Panc1 (cell line): ENCODE data around the gene SLC43A2.

Source experiments
- POLR2AphosphoS5 ChIP-seq: IDR thresholded peaks from 2 replicates; pipeline ENCODE4 v1.6.1; 2012; ENCODE audit warnings: mild to moderate bottlenecking, low read depth, low read length, moderate library complexity
- TF ChIP-seq, protein P1 (sequence below): fragments of 450-650 bp; IDR thresholded peaks from 2 replicates; pipeline ENCODE4 v1.5.1; 2017; ENCODE audit warnings: mild to moderate bottlenecking
- TF ChIP-seq, protein P2 (sequence below), 2 experiments: IDR thresholded peaks; 2 replicates each; pipeline ENCODE4 v1.6.1; 2011 to 2012; ENCODE audit warnings: low read depth in 2 of 2, control low read depth in 1 of 2, low read length in 1 of 2, mild to moderate bottlenecking in 1 of 2, moderate library complexity in 1 of 2; ENCODE audit not compliant: insufficient read depth in 1 of 2

DNA sequence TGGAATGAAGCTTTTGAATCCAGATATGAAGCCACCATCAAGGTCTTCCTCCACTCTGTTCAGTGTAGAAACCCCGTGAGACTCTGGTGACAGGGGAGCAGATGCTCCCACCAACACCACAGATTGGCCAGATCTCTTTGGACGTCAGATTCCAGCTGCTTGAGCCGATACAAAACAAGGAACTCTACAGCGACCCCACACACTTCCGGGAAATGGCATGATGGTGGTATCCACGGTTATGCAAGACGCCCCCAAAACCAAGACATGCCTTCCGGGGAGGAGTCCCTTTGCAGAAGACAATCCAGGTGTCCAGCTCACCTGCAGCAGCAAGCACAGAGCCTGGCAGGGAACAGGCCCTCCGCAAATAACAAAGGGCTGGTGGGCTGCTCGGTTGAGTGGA, 46.3 kb downstream of the SLC43A2 start:
- TF ChIP-seq, protein P1, sequence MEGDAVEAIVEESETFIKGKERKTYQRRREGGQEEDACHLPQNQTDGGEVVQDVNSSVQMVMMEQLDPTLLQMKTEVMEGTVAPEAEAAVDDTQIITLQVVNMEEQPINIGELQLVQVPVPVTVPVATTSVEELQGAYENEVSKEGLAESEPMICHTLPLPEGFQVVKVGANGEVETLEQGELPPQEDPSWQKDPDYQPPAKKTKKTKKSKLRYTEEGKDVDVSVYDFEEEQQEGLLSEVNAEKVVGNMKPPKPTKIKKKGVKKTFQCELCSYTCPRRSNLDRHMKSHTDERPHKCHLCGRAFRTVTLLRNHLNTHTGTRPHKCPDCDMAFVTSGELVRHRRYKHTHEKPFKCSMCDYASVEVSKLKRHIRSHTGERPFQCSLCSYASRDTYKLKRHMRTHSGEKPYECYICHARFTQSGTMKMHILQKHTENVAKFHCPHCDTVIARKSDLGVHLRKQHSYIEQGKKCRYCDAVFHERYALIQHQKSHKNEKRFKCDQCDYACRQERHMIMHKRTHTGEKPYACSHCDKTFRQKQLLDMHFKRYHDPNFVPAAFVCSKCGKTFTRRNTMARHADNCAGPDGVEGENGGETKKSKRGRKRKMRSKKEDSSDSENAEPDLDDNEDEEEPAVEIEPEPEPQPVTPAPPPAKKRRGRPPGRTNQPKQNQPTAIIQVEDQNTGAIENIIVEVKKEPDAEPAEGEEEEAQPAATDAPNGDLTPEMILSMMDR: no peak
- no peak for TF ChIP-seq POLR2AphosphoS5
- TF ChIP-seq, protein P2, sequence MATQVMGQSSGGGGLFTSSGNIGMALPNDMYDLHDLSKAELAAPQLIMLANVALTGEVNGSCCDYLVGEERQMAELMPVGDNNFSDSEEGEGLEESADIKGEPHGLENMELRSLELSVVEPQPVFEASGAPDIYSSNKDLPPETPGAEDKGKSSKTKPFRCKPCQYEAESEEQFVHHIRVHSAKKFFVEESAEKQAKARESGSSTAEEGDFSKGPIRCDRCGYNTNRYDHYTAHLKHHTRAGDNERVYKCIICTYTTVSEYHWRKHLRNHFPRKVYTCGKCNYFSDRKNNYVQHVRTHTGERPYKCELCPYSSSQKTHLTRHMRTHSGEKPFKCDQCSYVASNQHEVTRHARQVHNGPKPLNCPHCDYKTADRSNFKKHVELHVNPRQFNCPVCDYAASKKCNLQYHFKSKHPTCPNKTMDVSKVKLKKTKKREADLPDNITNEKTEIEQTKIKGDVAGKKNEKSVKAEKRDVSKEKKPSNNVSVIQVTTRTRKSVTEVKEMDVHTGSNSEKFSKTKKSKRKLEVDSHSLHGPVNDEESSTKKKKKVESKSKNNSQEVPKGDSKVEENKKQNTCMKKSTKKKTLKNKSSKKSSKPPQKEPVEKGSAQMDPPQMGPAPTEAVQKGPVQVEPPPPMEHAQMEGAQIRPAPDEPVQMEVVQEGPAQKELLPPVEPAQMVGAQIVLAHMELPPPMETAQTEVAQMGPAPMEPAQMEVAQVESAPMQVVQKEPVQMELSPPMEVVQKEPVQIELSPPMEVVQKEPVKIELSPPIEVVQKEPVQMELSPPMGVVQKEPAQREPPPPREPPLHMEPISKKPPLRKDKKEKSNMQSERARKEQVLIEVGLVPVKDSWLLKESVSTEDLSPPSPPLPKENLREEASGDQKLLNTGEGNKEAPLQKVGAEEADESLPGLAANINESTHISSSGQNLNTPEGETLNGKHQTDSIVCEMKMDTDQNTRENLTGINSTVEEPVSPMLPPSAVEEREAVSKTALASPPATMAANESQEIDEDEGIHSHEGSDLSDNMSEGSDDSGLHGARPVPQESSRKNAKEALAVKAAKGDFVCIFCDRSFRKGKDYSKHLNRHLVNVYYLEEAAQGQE (IDR thresholded peaks at IDR 0.05; ENCODE audit: insufficient read depth in 1 of 2, low read depth in 2 of 2, low read length in 1 of 2): no peak
